Smooth muscle cell of the brain vasculature (primary cell): ENCODE measurements around the gene TENM4.

Source experiments
- DNase-seq: peaks from one replicate; pipeline ENCODE4 v3.0.0-alpha.2; 2012; ENCODE audit warnings: low read depth, low spot score

Gene TENM4

GRCh38 chr11:79060081-79060953 lies 380.5 kb downstream of the TENM4 start:
- DNase-seq: no peak

GRCh38 chr11:79059141-79059540 lies 381.7 kb downstream of the TENM4 start:
- DNase-seq: no peak

GRCh38 chr11:79055856-79056631 lies 384.8 kb downstream of the TENM4 start:
- no peak for DNase-seq

- DNase-seq: peak; percentile 20
Measured at GRCh38 chr11:79054636-79055035, 386.2 kb downstream of the TENM4 start.

DNA sequence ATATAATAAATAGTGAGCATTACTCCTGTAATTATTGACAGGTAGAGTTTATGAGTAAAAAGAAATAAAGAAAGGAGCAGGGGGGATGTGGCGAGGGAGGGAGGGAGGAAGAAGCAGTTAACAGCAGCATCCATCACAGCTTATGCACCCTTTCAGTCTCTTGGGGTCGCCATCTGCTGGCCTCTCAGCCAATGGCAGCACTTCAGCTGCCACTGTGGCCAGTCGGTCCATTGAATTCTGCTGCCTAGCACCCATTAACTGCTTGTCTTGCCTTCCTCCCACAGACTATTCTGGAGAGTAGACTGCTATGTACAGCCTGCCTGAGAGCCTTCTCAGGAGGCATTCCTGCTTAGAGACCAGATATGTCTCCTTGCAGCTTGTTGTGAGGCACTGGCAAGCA lies 388.3 kb downstream of the TENM4 start:
- no peak for DNase-seq

DNA sequence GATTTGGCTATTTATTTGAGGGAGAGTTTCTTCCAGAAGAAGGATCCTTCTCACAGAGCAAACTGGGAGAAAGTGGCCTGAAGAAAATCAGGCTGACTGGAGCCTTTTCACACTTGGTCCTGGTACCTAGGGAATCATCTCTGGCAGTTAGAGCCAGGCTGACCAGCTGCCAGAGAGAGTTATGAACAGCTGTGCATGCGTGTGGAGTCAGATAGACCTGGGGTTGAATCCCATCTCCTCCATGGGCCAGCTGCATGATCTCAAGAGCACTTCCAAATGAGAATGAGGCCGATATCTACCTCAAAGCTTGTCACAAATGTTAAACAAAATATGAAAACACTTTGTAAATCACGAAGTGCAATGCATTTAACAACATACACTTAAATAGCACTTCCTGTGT lies 390.0 kb downstream of the TENM4 start:
- DNase-seq: no peak

- DNase-seq: no peak
Measured at GRCh38 chr11:79049741-79050179, 391.1 kb downstream of the TENM4 start.

- no peak for DNase-seq
Measured at GRCh38 chr11:79047980-79048379, 392.9 kb downstream of the TENM4 start.

DNA sequence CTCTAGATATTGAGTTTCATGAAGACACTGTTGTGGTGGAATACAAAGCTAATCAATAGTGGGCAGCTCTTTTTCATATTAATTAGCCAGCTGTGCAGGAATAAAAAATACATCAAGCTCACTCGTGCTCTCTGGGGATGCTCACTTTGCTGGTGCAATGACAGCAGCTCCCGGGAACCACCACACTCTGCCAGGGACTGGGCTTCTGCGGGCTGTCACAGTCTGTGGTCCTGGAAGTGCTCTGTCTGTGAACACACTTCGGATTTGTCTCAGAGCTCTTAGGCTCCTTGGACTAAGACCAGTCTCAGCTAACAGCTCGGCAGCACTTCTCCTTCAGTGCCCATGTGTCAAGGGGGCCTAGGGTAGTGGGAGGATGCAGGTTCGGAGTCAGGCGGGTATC lies 393.5 kb downstream of the TENM4 start:
- no peak for DNase-seq

GRCh38 chr11:79046366-79046765 lies 394.5 kb downstream of the TENM4 start:
- DNase-seq: no peak

DNA sequence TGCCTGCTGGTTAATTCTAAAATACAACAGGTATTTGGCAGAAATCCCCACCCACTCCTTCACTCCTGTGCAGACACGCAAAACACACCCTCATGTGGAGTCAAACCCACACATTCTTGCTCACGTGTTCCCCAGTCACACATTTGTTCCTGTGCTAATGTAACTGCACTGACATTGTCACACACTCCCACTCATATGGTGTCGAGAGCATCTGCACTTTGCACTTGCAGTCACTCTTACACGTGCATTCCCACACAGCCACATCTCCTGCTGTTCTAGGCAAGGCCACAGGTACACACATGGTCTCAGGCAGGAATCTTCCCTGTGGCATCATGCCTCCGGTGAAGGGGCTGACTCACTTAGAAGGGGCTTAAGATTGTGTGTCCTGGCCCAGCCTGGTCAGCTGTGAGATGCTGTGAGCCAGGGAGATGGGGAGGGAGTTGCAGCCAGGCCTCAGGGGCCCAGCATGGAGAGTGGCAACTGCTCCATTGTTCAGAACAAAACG lies 395.0 kb downstream of the TENM4 start:
- DNase-seq: no peak

DNA sequence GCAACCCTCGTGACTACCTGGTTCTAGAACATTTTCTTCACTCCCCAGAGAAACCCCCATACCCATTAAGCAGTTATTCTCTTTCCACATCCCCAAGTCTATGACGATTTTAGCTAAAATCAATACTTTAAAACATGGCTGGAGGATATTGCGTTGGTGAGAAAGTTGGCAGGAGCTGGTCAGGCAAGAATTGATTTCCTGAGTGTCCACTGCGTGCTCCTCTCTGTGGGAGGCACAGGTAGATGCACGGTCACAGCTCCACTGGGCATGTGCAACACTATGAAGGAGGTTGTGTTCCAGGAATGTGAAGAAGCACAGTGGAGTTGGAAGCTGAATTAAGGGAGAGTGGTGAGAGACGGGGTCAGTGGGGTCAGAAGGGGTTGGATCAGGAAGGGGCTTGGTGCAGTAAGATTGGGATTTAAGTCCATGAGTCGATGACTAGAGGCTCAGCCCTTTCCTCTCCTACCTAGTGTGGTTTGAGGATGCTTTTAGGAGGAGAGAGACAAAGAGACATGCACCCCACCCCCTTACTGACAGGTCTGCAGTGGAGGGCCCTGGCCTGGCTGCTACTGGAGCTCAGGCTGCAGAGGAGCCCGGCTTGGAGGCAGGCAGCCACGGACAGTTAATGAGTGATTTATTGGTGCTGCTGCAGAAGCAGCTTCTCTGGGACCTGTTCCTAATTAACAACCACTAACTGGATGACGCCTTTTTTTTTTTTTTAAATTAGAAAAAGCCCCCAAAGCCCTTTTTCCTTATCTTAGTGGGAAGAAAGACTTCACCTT lies 395.6 kb downstream of the TENM4 start:
- DNase-seq: no peak

- DNase-seq: no peak
Measured at GRCh38 chr11:79044201-79044600, 396.6 kb downstream of the TENM4 start.

GRCh38 chr11:79043726-79044125 lies 397.1 kb downstream of the TENM4 start:
- no peak for DNase-seq

DNA sequence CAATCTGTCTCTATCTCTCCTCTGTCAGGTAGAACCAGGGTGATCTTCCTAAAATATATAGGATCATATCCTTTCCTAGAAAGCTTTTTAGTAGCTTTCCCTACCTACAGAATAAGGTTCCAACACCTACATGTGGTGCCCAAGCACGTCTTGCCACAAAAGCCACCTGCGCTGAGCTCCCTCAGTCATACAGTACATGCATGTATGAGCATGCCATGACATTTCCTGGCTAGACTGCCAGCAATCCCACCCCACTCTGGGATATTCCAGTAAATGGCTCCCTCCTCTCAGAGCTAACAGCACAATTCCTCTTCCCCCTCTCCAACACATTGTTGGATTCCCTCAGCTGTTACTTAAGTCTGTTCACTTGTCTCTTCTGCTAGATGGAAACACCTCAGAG lies 398.0 kb downstream of the TENM4 start:
- no peak for DNase-seq

- DNase-seq: no peak
Measured at GRCh38 chr11:79040348-79040747, 400.5 kb downstream of the TENM4 start.

GRCh38 chr11:79039122-79039521 lies 401.7 kb downstream of the TENM4 start:
- no peak for DNase-seq

DNA sequence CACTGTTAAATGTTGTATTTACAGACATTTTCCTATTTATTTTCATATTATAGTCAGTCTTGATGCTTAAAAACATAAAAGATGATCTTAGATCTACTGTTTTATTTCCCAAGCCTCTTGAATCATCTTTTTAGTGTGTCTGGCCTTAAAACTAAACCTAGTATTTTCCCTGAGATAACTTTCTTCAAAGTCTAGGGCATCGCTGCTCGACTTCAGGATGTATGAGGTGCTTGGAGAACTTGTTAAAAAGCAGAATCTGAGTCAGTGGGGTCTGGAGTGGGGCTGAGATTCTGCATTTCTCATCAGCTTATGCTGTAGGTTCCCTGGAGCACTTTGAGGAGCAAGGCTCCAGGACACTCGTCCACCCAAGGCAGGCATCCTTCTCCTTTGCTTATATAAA lies 404.9 kb downstream of the TENM4 start:
- DNase-seq: no peak

- no peak for DNase-seq
Measured at GRCh38 chr11:79033833-79034232, 407.0 kb downstream of the TENM4 start.

DNA sequence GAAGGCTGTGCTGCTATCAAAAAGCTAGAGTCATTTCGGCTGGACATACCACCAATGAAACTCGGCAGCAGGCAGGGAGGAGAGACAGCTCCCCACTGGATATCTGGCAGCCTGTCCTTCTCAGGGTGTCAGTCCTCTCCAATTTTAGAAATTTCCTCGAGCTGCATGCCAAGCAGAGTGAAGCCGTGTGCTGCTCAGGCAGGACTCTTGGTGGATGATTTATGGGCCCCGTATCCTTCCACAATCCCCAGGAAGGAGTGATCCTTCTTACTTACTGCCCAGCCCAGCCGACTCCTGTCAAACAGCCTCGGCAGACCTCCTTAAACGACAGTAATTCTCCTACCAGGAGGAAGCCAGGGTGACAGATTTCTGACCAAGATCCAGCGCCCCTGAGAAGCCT lies 410.4 kb downstream of the TENM4 start:
- DNase-seq: no peak

DNA sequence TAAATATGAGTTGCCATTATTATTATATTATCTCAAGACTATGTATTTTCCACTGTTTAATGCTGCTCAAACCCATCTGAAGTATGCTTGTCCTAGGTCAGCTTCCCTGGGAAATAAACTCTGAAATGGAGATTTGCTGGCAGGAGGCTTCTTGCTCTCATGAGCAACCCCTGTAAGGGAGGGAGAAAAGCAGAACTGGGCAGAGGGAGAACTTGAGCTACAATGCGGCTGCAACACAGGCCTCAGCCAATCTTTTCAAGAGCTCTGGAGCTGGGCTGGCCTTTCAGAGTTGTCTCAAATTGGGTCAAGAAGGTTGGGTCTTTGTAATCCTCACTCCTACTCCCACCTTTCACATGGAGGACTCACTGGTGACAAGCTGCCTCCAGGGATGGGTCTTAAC lies 412.6 kb downstream of the TENM4 start:
- DNase-seq: no peak
